GM23338 (cell line): Measurements from ENCODE around the gene GPR34. TPM values are rescaled to one million over a fixed set of nuclear protein-coding genes. Genes with fewer than 3 reads are reported as not detected.
"Not testable (repeated sequence)": the region's sequence is repeated elsewhere in the genome, so short reads cannot be mapped to it uniquely, and the experiment has no call there.

Source experiments
- ATAC-seq: fragments of 200-7000 bp; cut with Tn5 transposase; 3 replicates; pipeline ENCODE4 v1.9.1; 2020
- DNase-seq: peaks from one replicate; pipeline ENCODE4 v3.0.0-alpha.2; 2015; ENCODE audit warnings: low spot score
- H2AFZ ChIP-seq: fragments of 200-600 bp; sonication (generic); 2 replicates; pipeline ENCODE4 v1.8.0; 2016; ENCODE audit warnings: antibody characterized with exemption, mild to moderate bottlenecking, moderate library complexity
- H3F3A ChIP-seq: fragments of 200-600 bp; sonication (generic); replicated peaks from 2 replicates; pipeline ENCODE4 v1.8.0; 2017; ENCODE audit warnings: antibody characterized with exemption, mixed run types, low read depth
- H3K27ac ChIP-seq: fragments of 200-600 bp; sonication (generic); 2 replicates; pipeline ENCODE4 v1.6.1; 2016; ENCODE audit warnings: low read depth
- H3K27me3 ChIP-seq: fragments of 200-600 bp; sonication (generic); 2 replicates; pipeline ENCODE4 v1.8.0; 2016; ENCODE audit warnings: mild to moderate bottlenecking, mixed run types, moderate library complexity; ENCODE audit not compliant: insufficient read depth
- H3K36me3 ChIP-seq: fragments of 200-600 bp; sonication (generic); 2 replicates; pipeline ENCODE4 v1.8.0; 2016; ENCODE audit warnings: mild to moderate bottlenecking; ENCODE audit not compliant: insufficient read depth
- H3K4me1 ChIP-seq: fragments of 200-600 bp; sonication (generic); 2 replicates; pipeline ENCODE4 v1.8.0; 2016; ENCODE audit warnings: mild to moderate bottlenecking, moderate library complexity; ENCODE audit not compliant: insufficient read depth
- H3K4me2 ChIP-seq: fragments of 200-600 bp; sonication (generic); 2 replicates; pipeline ENCODE4 v1.7.1; 2017; ENCODE audit warnings: mixed run types
- H3K4me3 ChIP-seq: fragments of 200-600 bp; sonication (generic); 2 replicates; pipeline ENCODE4 v1.6.1; 2016; ENCODE audit warnings: mixed run types
- H3K79me2 ChIP-seq: fragments of 200-600 bp; sonication (generic); replicated peaks from 2 replicates; pipeline ENCODE4 v1.8.0; 2017; ENCODE audit warnings: mild to moderate bottlenecking; ENCODE audit not compliant: insufficient read depth
- H3K9me2 ChIP-seq: fragments of 200-600 bp; sonication (generic); 2 replicates; pipeline ENCODE4 v1.8.0; 2017; ENCODE audit not compliant: insufficient read depth
- H4K20me1 ChIP-seq: fragments of 200-600 bp; sonication (generic); replicated peaks from 2 replicates; pipeline ENCODE4 v1.8.0; 2017; ENCODE audit warnings: mild to moderate bottlenecking; ENCODE audit not compliant: insufficient read depth
- H3K27ac Mint-ChIP-seq: 2 replicates; pipeline ENCODE4 v1.8.0; 2020; ENCODE audit warnings: inconsistent platforms, mild to moderate bottlenecking, moderate library complexity, mixed read lengths
- H3K27me3 Mint-ChIP-seq: 3 replicates; pipeline ENCODE4 v1.8.0; 2022; ENCODE audit warnings: low read depth, mild to moderate bottlenecking, moderate library complexity, mixed read lengths, inconsistent platforms; ENCODE audit not compliant: insufficient read depth, poor library complexity
- H3K36me3 Mint-ChIP-seq: 3 replicates; pipeline ENCODE4 v1.8.0; 2021; ENCODE audit warnings: low read depth, mild to moderate bottlenecking, inconsistent platforms, moderate library complexity, mixed read lengths
- H3K4me1 Mint-ChIP-seq: 3 replicates; pipeline ENCODE4 v1.8.0; 2020; ENCODE audit warnings: mild to moderate bottlenecking, inconsistent platforms, mixed read lengths
- H3K4me3 Mint-ChIP-seq: 3 replicates; pipeline ENCODE4 v1.8.0; 2021; ENCODE audit warnings: moderate library complexity, mild to moderate bottlenecking, inconsistent platforms, mixed read lengths
- H3K9me3 Mint-ChIP-seq: 3 replicates; pipeline ENCODE4 v1.8.0; 2020; ENCODE audit warnings: moderate library complexity, mild to moderate bottlenecking, inconsistent platforms, mixed read lengths
- EZH2phosphoT487 ChIP-seq: fragments of 200-600 bp; sonication (generic); IDR thresholded peaks from one replicate; pipeline ENCODE4 v1.8.1; 2018; ENCODE audit warnings: antibody characterized with exemption; ENCODE audit not compliant: unreplicated experiment
- JUNB ChIP-seq: IDR thresholded peaks from one replicate; pipeline ENCODE4 v1.6.1; 2016; ENCODE audit warnings: antibody characterized with exemption; ENCODE audit not compliant: unreplicated experiment
- NANOG ChIP-seq: IDR thresholded peaks from 2 replicates; pipeline ENCODE4 v1.6.1; 2016; ENCODE audit warnings: antibody characterized with exemption, borderline replicate concordance
- POLR2AphosphoS5 ChIP-seq: IDR thresholded peaks from 2 replicates; pipeline ENCODE4 v1.6.1; 2016; ENCODE audit warnings: antibody characterized with exemption, low read depth
- STAT1 ChIP-seq: IDR thresholded peaks from one replicate; pipeline ENCODE4 v1.6.1; 2016; ENCODE audit warnings: antibody characterized with exemption; ENCODE audit not compliant: unreplicated experiment
- ZNF114 ChIP-seq: fragments of 250-450 bp; sonication (Bioruptor Pico); IDR thresholded peaks from 2 replicates; pipeline ENCODE4 v1.5.0; 2020; ENCODE audit warnings: mild to moderate bottlenecking, moderate library complexity
- ZNF331 ChIP-seq: fragments of 250-450 bp; sonication (Bioruptor Pico); IDR thresholded peaks from 2 replicates; pipeline ENCODE4 v1.5.0; 2020; ENCODE audit warnings: low read depth, mild to moderate bottlenecking, moderate library complexity
- polyA plus RNA-seq: library from polyadenylated mRNA; unstranded; fragments of >200 nt; fragmentation: Nextera tagmentation; extraction: Ambion mirVana; gene quantifications from 2 replicates; pipeline ENCODE4 v1.2.1, GENCODE V29; 2016
- total RNA-seq: library from RNA; depleted of rRNA; stranded (reverse); fragments of >200 nt; shearing (Covaris generic); gene quantifications from 2 replicates; pipeline ENCODE4 v1.2.3, GENCODE V29; 2014
- TF ChIP-seq, protein P1 (sequence below), 2 experiments: fragments of 200-600 bp in 1 of 2; sonication (generic) in 1 of 2; conservative IDR thresholded peaks; 2 replicates each; pipeline versions ENCODE4 v1.5.1 to v1.6.1; 2016 to 2017; ENCODE audit warnings: antibody characterized with exemption in 2 of 2, low read depth in 2 of 2, mild to moderate bottlenecking in 2 of 2, moderate library complexity in 1 of 2
- TF ChIP-seq, protein P2 (sequence below): IDR thresholded peaks from one replicate; pipeline ENCODE4 v1.6.1; 2018; ENCODE audit warnings: antibody characterized with exemption; ENCODE audit not compliant: unreplicated experiment

GPR34 gene
- total and polyA plus RNA-seq, 2 experiments from 2014 or later = 0.55 TPM; not detected in 1

- Mint-ChIP-seq H3K9me3 (no peaks in the 10 kb centered on the region; the same call in 2 of the 3 replicates), H3K27ac (no peak overlapping the region), H3K27me3 (no peaks in the 10 kb centered on the region), H3K4me1 (peaks cover 20% of the 10 kb centered on the region), H3K4me3 (no peak overlapping the region), H3K36me3 (no peaks in the 10 kb centered on the region)
- H3K36me3 ChIP-seq = no peaks in the 10 kb centered on the region
- no peaks in the 10 kb centered on the region for H4K20me1 ChIP-seq
- no peak overlapping the region for H2AFZ ChIP-seq
- no peaks in the 10 kb centered on the region for H3K79me2 ChIP-seq
- H3K9me2 ChIP-seq = no peaks in the 10 kb centered on the region
- DNase-seq = no peak
- TF ChIP-seq ZNF331 (CRISPR knock-in tag) (no peak), NANOG (no peak), ZNF114 (CRISPR knock-in tag) (no peak), EZH2phosphoT487 (no peak)
- no peak for ATAC-seq
- H3K4me2 ChIP-seq = no peak overlapping the region
- H3K27ac ChIP-seq = no peak overlapping the region
- H3K4me3 ChIP-seq = no peak overlapping the region
- no peaks in the 10 kb centered on the region for H3K27me3 ChIP-seq
- H3F3A ChIP-seq = no peaks in the 10 kb centered on the region
- H3K4me1 ChIP-seq = no peaks in the 10 kb centered on the region
These were observed 17.7 kb upstream of the GPR34 start for GRCh38 chrX:41671082-41671481.

- peaks cover 20% of the 10 kb centered on the region for H3K4me1 Mint-ChIP-seq
These were observed 16.1 kb upstream of the GPR34 start for GRCh38 chrX:41672643-41673042.

DNA sequence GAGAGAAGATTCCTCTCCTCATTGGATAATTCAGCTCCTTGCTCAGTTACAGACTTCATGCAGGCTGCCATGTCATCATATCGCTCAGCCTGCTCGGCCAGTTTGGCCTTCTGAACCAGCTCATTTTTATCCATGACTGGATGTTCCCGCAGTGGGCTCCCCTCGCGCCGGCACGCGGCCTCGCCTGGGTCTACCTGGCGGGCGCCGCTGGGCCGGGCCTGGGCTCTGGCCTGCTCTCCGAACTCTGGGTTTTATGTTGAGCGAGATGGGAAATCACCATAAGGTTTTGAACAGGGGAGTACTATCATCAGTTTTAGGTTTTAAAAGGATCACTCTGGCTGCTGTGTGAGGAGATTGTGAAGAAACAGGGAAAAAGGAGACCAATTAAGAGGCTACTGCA lies 12.4 kb upstream of the GPR34 start:
- not testable (repeated sequence) for H3K4me2 ChIP-seq, ATAC-seq, H3K27me3 ChIP-seq, H3K9me3 Mint-ChIP-seq, H3K9me2 ChIP-seq, H3K36me3 Mint-ChIP-seq, H2AFZ ChIP-seq, H3K4me1 ChIP-seq, H3K27ac ChIP-seq, H3K36me3 ChIP-seq, DNase-seq, H3K4me3 Mint-ChIP-seq, H3K4me3 ChIP-seq, H4K20me1 ChIP-seq, H3F3A ChIP-seq, H3K27ac Mint-ChIP-seq, H3K79me2 ChIP-seq, H3K27me3 Mint-ChIP-seq
- H3K4me1 Mint-ChIP-seq = peaks cover 14% of the 10 kb centered on the region

More at GRCh38 chrX:41672643-41673042, 16.1 kb upstream of the GPR34 start:
- no peak for DNase-seq
- TF ChIP-seq STAT1 = no peak
- TF ChIP-seq JUNB = no peak
- TF ChIP-seq POLR2AphosphoS5 = no peak
- no peak for TF ChIP-seq ZNF114 (CRISPR knock-in tag)
- TF ChIP-seq, protein P1, sequence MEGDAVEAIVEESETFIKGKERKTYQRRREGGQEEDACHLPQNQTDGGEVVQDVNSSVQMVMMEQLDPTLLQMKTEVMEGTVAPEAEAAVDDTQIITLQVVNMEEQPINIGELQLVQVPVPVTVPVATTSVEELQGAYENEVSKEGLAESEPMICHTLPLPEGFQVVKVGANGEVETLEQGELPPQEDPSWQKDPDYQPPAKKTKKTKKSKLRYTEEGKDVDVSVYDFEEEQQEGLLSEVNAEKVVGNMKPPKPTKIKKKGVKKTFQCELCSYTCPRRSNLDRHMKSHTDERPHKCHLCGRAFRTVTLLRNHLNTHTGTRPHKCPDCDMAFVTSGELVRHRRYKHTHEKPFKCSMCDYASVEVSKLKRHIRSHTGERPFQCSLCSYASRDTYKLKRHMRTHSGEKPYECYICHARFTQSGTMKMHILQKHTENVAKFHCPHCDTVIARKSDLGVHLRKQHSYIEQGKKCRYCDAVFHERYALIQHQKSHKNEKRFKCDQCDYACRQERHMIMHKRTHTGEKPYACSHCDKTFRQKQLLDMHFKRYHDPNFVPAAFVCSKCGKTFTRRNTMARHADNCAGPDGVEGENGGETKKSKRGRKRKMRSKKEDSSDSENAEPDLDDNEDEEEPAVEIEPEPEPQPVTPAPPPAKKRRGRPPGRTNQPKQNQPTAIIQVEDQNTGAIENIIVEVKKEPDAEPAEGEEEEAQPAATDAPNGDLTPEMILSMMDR (conservative IDR thresholded peaks at IDR 0.05; ENCODE audit: low read depth in 2 of 2) = no peak
- TF ChIP-seq, protein P2, sequence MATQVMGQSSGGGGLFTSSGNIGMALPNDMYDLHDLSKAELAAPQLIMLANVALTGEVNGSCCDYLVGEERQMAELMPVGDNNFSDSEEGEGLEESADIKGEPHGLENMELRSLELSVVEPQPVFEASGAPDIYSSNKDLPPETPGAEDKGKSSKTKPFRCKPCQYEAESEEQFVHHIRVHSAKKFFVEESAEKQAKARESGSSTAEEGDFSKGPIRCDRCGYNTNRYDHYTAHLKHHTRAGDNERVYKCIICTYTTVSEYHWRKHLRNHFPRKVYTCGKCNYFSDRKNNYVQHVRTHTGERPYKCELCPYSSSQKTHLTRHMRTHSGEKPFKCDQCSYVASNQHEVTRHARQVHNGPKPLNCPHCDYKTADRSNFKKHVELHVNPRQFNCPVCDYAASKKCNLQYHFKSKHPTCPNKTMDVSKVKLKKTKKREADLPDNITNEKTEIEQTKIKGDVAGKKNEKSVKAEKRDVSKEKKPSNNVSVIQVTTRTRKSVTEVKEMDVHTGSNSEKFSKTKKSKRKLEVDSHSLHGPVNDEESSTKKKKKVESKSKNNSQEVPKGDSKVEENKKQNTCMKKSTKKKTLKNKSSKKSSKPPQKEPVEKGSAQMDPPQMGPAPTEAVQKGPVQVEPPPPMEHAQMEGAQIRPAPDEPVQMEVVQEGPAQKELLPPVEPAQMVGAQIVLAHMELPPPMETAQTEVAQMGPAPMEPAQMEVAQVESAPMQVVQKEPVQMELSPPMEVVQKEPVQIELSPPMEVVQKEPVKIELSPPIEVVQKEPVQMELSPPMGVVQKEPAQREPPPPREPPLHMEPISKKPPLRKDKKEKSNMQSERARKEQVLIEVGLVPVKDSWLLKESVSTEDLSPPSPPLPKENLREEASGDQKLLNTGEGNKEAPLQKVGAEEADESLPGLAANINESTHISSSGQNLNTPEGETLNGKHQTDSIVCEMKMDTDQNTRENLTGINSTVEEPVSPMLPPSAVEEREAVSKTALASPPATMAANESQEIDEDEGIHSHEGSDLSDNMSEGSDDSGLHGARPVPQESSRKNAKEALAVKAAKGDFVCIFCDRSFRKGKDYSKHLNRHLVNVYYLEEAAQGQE = no peak
- Mint-ChIP-seq H3K27me3 (no peaks in the 10 kb centered on the region), H3K36me3 (no peaks in the 10 kb centered on the region), H3K27ac (no peak overlapping the region), H3K9me3 (no peaks in the 10 kb centered on the region), H3K4me3 (no peak overlapping the region)
- H4K20me1 ChIP-seq = no peaks in the 10 kb centered on the region
- H3K79me2 ChIP-seq = no peaks in the 10 kb centered on the region
- H3K36me3 ChIP-seq = no peaks in the 10 kb centered on the region
- H3K4me2 ChIP-seq = no peak overlapping the region
- H2AFZ ChIP-seq = no peak overlapping the region
- no peaks in the 10 kb centered on the region for H3K27me3 ChIP-seq
- H3K4me3 ChIP-seq = no peak overlapping the region
- H3K27ac ChIP-seq = no peak overlapping the region
- no peaks in the 10 kb centered on the region for H3K4me1 ChIP-seq
- no peaks in the 10 kb centered on the region for H3K9me2 ChIP-seq
- H3F3A ChIP-seq = no peaks in the 10 kb centered on the region
- no peak for ATAC-seq
